Adrenal gland (tissue), 12 donors: ENCODE results near the gene ZNRF3. TPM values are rescaled to one million over a fixed set of nuclear protein-coding genes. Genes with fewer than 3 reads are reported as not detected.

Experiments
- DNase-seq, 7 donors: peaks; one replicate each; pipeline ENCODE4 v3.0.0-alpha.2; 2019 to 2020
- H3K27ac ChIP-seq, 5 donors: fragments of 200-600 bp; sonication (generic) in 4 of 5; 1 replicate in 3 of 5; 2 replicates in 2 of 5; pipeline versions ENCODE4 v1.5.1 to v1.8.0; 2016 to 2020; ENCODE audit warnings: mild to moderate bottlenecking in 1 of 5
- H3K27me3 ChIP-seq: fragments of 200-600 bp; 2 replicates; pipeline ENCODE4 v1.8.0; 2021
- H3K36me3 ChIP-seq, 2 donors: fragments of 200-600 bp; replicated peaks in 1 of 2; 1 replicate in 1 of 2; 2 replicates in 1 of 2; pipeline versions ENCODE4 v1.5.1 to v1.8.0; 2018 to 2022
- H3K4me1 ChIP-seq, 2 donors: fragments of 200-600 bp; replicated peaks in 1 of 2; 1 replicate in 1 of 2; 2 replicates in 1 of 2; pipeline versions ENCODE4 v1.5.1 to v1.8.0; 2018 to 2021
- H3K4me3 ChIP-seq, 4 donors: fragments of 200-600 bp; sonication (generic) in 3 of 4; one replicate each; pipeline ENCODE4 v1.5.1; 2016 to 2018
- H3K9me3 ChIP-seq, 3 donors: fragments of 200-600 bp; sonication (generic) in 1 of 3; replicated peaks in 1 of 3; 1 replicate in 2 of 3; 2 replicates in 1 of 3; pipeline versions ENCODE4 v1.5.1 to v1.8.0; 2016 to 2021
- CTCF ChIP-seq, 6 experiments: fragments of 450-650 bp in 4 of 6; fragments of 200-600 bp in 2 of 6; sonication (generic) in 1 of 6; IDR thresholded peaks; 1 replicate in 5 of 6; 2 replicates in 1 of 6; pipeline versions ENCODE4 v1.5.1 to v1.8.0; 2016 to 2021; ENCODE audit warnings: antibody characterized with exemption in 6 of 6, mild to moderate bottlenecking in 2 of 6, moderate library complexity in 1 of 6
- POLR2A ChIP-seq, 2 donors: fragments of 450-650 bp; IDR thresholded peaks; one replicate each; pipeline ENCODE4 v1.6.1; 2017; ENCODE audit warnings: antibody characterized with exemption in 2 of 2, mild to moderate bottlenecking in 2 of 2, moderate library complexity in 1 of 2
- WGBS, 4 donors: extraction: QIAGEN DNeasy Blood & Tissue Kit in 2 of 4; methylation state at CpG; one replicate each; pipeline versions ENCODE4 v1.1.5 to v1.1.7; 2013 to 2017; 5-methylcytosine and 5-hydroxymethylcytosine counted together
- intact Hi-C, 2 donors: fragments of 100-400 bp; cut with DNase I; formaldehyde crosslinking; loops; one replicate each; pipeline versions ENCODE4 v1.14.1 to v1.15.0; 2022 to 2023
- polyA plus RNA-seq, 3 donors: library from polyadenylated mRNA; stranded (reverse); fragments of 200-250 nt in 2 of 3; fragments of 350-450 nt in 1 of 3; fragmentation: Illumina TruSeq in 1 of 3; extraction: RNeasy Lipid Tissue Mini Kit (QIAGEN cat#74804) in 1 of 3; gene quantifications; one replicate each; pipeline ENCODE4 v1.2.3, GENCODE V29; 2013 to 2014
- total RNA-seq, 9 donors: library from RNA; depleted of rRNA in 4 of 9; stranded (reverse); fragments of >200 nt in 4 of 9; fragments of 120-200 nt in 1 of 9; fragmentation: NEBNext Ultra II Directional in 1 of 9; extraction: Animal tissue kit (Norgen Biotek cat#: 25700) in 1 of 9; gene quantifications; one replicate each; pipeline versions ENCODE4 v1.1.0 to v1.2.4, GENCODE V29; 2013 to 2023
- donor health status: healthy with polysubstance abuse.
- donor health status: Bipolar disorder and iron deficiency.
- donor health status: DM: yes; HTN: yes; CAD: no.
- donor health status: DM: no; HTN: no; CAD: no.
- donor health status: DM: no; HTN: no; CAD: no.
- donor health status: DM: yes; HTN: yes; CAD: no.

Gene ZNRF3
- total and polyA plus RNA-seq, 12 donors = 3.1 to 40.9 (median 17.0) TPM

DNA sequence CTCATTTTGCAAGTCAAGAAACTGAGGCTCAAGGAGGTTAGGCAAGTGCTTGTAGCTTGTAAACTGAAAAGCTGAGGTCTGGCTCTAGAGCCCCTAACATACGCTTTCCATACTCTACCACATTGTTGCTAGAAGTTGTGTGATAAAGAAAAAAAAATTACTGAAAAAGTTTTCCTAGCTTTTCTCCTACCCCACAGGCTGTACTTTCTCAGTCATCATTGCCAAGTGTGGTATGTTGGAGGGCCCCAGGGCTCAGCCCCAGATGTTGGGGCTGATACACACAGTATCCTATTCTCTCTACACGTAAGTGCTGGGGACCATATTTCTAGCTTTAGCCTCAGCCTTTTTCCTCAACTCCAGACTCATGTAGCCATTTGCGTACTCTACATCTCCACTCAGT is 205.4 kb downstream of the ZNRF3 start:
- intact Hi-C loops = no loop called here
- TF ChIP-seq CTCF (IDR thresholded peaks at IDR 0.05) (no peak), POLR2A (IDR thresholded peaks at IDR 0.05) (no peak)
- no peak overlapping the region for H3K4me3 ChIP-seq
- WGBS, 4 donors = 90 to 99% (median 96%) methylated on average over 3 of the region's 3 CpGs
- no peaks in the 10 kb centered on the region for H3K9me3 ChIP-seq
- H3K36me3 ChIP-seq = no peaks in the 10 kb centered on the region
- no peak for DNase-seq
- H3K4me1 ChIP-seq = peaks cover 22 to 41% of the 10 kb centered on the region in 2 donors
- H3K27ac ChIP-seq = no peak overlapping the region
- no peaks in the 10 kb centered on the region for H3K27me3 ChIP-seq

- WGBS, 4 donors = 60 to 69% (median 67%) methylated on average over 3 of the region's 3 CpGs
- no peak for TF ChIP-seq POLR2A (IDR thresholded peaks at IDR 0.05)
- TF ChIP-seq CTCF (IDR thresholded peaks at IDR 0.05) = no peak
Measured at GRCh38 chr22:29089507-29089906, 206.1 kb downstream of the ZNRF3 start.

DNA sequence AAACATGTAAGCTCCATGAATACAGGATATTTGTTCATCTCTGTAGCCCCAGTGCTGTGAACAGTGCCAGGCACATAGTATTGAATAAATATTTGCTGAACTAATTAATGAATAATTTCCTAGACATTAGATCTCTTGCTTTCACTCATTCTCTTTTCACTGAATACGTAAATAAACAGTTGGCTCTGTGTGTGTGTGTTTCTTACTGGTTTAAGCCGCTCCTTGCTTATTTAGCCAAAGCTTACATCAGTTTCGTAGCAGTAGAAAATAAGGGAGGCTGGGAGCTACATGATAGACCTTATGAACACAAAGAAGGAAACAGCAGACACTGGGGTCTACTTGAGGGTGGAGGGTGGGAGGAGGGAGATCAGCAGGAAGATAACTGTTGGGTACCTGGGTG is 206.7 kb downstream of the ZNRF3 start:
- DNase-seq = no peak
- H3K36me3 ChIP-seq = no peaks in the 10 kb centered on the region
- no peak for TF ChIP-seq CTCF (IDR thresholded peaks at IDR 0.05)
- no peak for TF ChIP-seq POLR2A (IDR thresholded peaks at IDR 0.05)
- H3K27me3 ChIP-seq = no peaks in the 10 kb centered on the region
- intact Hi-C loops = no loop called here
- 95 to 98% (median 96%) methylated on average over 3 of the region's 3 CpGs for WGBS, 4 donors
- peaks cover 21 to 38% of the 10 kb centered on the region in 2 donors for H3K4me1 ChIP-seq
- H3K27ac ChIP-seq = no peak overlapping the region
- H3K9me3 ChIP-seq = no peaks in the 10 kb centered on the region
- H3K4me3 ChIP-seq = no peak overlapping the region

More at GRCh38 chr22:29089507-29089906, 206.1 kb downstream of the ZNRF3 start:
- intact Hi-C loops = no loop called here
- peaks cover 21 to 38% of the 10 kb centered on the region in 2 donors for H3K4me1 ChIP-seq
- H3K9me3 ChIP-seq = no peaks in the 10 kb centered on the region
- no peak overlapping the region for H3K4me3 ChIP-seq
- DNase-seq = no peak
- H3K27ac ChIP-seq = no peak overlapping the region
- H3K27me3 ChIP-seq = no peaks in the 10 kb centered on the region
- H3K36me3 ChIP-seq = no peaks in the 10 kb centered on the region

DNA sequence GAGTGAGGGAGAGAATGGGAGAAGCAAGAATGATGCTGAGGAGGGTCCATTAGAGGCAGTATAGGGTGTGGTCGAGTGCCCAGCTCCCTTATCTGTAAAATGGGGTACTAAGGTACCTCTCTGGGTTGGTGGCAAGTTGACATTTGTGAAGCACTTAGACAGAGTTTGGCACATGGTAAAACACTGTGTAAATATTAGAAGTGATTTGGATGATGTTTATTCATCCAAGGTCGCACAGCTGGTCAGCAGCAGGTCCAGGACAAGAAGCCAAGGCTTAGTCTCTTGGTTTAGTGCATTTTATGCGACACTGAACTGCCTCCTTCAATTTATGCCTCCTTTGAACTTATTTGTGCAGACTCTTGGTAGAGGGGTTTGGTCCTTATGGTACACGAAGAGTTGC is 208.9 kb downstream of the ZNRF3 start:
- Histone ChIP-seq H3K27me3 (no peaks in the 10 kb centered on the region), H3K27ac (peak overlapping the region in 1 of 5 donors; percentile 33), H3K4me3 (no peak overlapping the region), H3K36me3 (no peaks in the 10 kb centered on the region), H3K9me3 (no peaks in the 10 kb centered on the region), H3K4me1 (peaks cover 21 to 38% of the 10 kb centered on the region in 2 donors)
- intact Hi-C loops = no loop called here
- TF ChIP-seq POLR2A (IDR thresholded peaks at IDR 0.05) = no peak
- TF ChIP-seq CTCF (IDR thresholded peaks at IDR 0.05) = no peak
- DNase-seq = peak in 2 of 7 donors; percentile 29 to 43
- 54 to 79% (median 68%) methylated on average over 4 of the region's 4 CpGs for WGBS, 4 donors
